ENCODE data around the gene LCORL. TPM values are rescaled to one million over a fixed set of nuclear protein-coding genes. Genes with fewer than 3 reads are reported as not detected.
A peak's percentile ranks its signal among the peaks of the same experiment; 100 is the strongest.
"Not testable (repeated sequence)": the region's sequence is repeated elsewhere in the genome, so short reads cannot be mapped to it uniquely, and the experiment has no call there.

The LCORL gene
- total RNA-seq, 1 donor from 2014 or later, result 7.4 TPM

DNA sequence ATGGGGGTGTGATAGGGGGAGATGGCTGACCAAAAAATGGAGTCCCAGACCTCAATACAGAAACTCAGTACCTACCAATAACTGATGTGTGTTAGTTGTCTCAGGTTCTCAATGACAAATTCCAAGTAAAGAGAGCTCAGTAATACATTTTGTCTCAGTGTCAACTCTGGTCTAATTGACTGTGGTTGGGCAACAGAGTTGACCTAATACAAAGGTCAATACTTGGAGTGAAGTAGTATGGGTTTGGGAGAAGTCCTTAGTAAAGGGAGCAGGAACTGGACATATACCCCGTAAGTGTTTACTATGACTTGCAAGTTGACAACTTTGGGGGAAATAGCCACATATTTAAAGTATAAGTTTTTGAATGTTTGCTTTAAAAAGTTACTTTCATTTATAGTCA lies 20.5 kb upstream of the LCORL start:
- H3K4me3 ChIP-seq (ENCODE audit: low read depth, low read length), result no peak overlapping the region
- no peak for FAIRE-seq
- TF ChIP-seq, protein P1, sequence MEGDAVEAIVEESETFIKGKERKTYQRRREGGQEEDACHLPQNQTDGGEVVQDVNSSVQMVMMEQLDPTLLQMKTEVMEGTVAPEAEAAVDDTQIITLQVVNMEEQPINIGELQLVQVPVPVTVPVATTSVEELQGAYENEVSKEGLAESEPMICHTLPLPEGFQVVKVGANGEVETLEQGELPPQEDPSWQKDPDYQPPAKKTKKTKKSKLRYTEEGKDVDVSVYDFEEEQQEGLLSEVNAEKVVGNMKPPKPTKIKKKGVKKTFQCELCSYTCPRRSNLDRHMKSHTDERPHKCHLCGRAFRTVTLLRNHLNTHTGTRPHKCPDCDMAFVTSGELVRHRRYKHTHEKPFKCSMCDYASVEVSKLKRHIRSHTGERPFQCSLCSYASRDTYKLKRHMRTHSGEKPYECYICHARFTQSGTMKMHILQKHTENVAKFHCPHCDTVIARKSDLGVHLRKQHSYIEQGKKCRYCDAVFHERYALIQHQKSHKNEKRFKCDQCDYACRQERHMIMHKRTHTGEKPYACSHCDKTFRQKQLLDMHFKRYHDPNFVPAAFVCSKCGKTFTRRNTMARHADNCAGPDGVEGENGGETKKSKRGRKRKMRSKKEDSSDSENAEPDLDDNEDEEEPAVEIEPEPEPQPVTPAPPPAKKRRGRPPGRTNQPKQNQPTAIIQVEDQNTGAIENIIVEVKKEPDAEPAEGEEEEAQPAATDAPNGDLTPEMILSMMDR (IDR thresholded peaks at IDR 0.05; ENCODE audit: insufficient read depth, low read length, severe bottlenecking), result no peak

DNA sequence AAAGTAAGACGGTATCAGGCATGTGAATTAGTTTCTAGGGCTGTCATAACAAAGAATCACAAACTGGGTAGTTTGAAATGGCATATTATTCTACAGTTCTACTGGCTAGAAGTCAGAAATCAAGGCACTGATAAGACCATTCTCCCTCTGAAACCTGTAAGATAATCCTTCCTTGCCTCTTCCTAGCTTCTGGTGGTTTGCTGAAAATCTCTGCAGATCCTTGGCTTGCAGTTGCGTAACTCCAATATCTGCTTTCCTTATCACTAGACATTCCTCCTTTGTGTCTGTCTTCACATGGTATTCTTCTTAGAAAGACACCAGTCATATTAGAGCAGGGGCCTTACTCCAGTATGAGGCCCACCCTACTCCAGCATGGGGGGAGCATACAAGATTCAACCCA lies 19.6 kb upstream of the LCORL start:
- DNase-seq (ENCODE audit: low read depth) (no peak), FAIRE-seq (no peak)
- TF ChIP-seq, protein P1 (IDR thresholded peaks at IDR 0.05; ENCODE audit: insufficient read depth, low read length, severe bottlenecking), result no peak
- Histone ChIP-seq H3K27me3 (ENCODE audit: control insufficient read depth, insufficient read depth, low read length) (no peaks in the 10 kb centered on the region), H3K36me3 (ENCODE audit: control insufficient read depth, insufficient read depth, low read length) (no peaks in the 10 kb centered on the region), H3K4me3 (ENCODE audit: low read depth, low read length) (no peak overlapping the region)

More for the DNA sequence above, 20.5 kb upstream of the LCORL start:
- H3K36me3 ChIP-seq (ENCODE audit: control insufficient read depth, insufficient read depth, low read length), result no peaks in the 10 kb centered on the region
- no peaks in the 10 kb centered on the region for H3K27me3 ChIP-seq (ENCODE audit: control insufficient read depth, insufficient read depth, low read length)
- DNase-seq (ENCODE audit: low read depth), result no peak

DNA sequence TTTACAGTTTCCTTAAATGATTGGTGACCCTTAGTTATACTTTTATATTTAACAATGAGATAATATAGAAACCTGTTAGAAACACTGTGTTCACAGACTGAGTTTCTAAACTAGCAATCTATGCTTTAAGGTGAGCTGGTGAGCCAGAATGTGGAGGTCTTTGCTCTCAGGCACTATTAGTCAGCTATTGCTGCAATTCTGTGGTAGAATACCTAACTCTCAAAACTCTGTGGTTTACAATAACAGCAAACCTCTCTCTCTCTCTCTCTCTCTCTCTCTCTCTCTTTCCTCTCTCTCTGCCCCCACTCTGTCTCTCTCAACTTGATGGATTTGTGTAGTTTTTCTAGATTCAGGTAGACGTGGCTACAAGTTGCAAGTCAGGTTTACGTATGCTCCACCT lies 17.6 kb upstream of the LCORL start:
- FAIRE-seq (no peak), DNase-seq (ENCODE audit: low read depth) (peak; percentile 44)
- H3K27me3 ChIP-seq (ENCODE audit: control insufficient read depth, insufficient read depth, low read length), result no peaks in the 10 kb centered on the region
- H3K36me3 ChIP-seq (ENCODE audit: control insufficient read depth, insufficient read depth, low read length), result no peaks in the 10 kb centered on the region
- no peak overlapping the region for H3K4me3 ChIP-seq (ENCODE audit: low read depth, low read length)
- TF ChIP-seq, protein P1 (IDR thresholded peaks at IDR 0.05; ENCODE audit: insufficient read depth, low read length, severe bottlenecking), result no peak

DNA sequence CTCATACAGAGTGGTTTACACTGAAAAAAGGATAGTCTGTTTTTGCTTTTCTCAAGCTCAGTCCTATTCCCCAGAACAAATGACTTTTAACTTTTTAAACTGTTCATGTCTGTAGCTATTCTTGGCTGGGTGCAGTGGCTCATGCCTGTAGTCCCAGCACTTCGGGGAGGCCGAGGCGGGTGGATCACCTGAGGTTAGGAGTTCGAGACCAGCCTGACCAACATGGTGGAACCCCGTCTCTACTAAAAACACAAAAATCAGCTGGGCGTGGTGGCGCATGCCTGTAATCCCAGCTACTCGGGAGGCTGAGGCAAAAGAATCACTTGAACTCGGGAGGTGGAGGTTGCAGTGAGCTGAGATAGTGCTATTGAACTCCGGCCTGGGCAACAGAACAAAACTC lies 14.8 kb upstream of the LCORL start:
- H3K36me3 ChIP-seq (ENCODE audit: control insufficient read depth, insufficient read depth, low read length); H3K4me3 ChIP-seq (ENCODE audit: low read depth, low read length); H3K27me3 ChIP-seq (ENCODE audit: control insufficient read depth, insufficient read depth, low read length); FAIRE-seq; DNase-seq (ENCODE audit: low read depth): not testable (repeated sequence)

DNA sequence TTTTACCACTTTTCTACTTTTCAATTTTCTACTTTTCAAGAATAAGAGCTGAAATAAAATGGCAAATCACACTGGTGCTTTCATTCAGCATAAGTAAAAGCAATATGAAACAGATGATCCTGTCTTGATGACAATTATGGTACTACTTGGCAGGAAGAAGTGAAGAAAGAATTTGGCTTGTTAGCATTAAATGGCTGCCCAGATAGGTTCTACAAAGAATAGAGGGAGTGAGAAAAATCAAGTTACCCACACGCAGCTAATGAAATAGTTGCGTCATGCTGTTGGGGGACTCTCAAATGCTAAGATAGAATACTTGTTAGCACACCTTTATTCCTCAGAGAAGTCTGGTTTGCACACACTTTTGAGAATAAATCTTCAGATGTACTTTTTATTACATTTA lies 12.5 kb upstream of the LCORL start:
- H3K4me3 ChIP-seq (ENCODE audit: low read depth, low read length), result no peak overlapping the region
- no peaks in the 10 kb centered on the region for H3K36me3 ChIP-seq (ENCODE audit: control insufficient read depth, insufficient read depth, low read length)
- TF ChIP-seq, protein P1 (IDR thresholded peaks at IDR 0.05; ENCODE audit: insufficient read depth, low read length, severe bottlenecking), result no peak
- FAIRE-seq (no peak), DNase-seq (ENCODE audit: low read depth) (no peak)
- H3K27me3 ChIP-seq (ENCODE audit: control insufficient read depth, insufficient read depth, low read length), result no peaks in the 10 kb centered on the region

DNA sequence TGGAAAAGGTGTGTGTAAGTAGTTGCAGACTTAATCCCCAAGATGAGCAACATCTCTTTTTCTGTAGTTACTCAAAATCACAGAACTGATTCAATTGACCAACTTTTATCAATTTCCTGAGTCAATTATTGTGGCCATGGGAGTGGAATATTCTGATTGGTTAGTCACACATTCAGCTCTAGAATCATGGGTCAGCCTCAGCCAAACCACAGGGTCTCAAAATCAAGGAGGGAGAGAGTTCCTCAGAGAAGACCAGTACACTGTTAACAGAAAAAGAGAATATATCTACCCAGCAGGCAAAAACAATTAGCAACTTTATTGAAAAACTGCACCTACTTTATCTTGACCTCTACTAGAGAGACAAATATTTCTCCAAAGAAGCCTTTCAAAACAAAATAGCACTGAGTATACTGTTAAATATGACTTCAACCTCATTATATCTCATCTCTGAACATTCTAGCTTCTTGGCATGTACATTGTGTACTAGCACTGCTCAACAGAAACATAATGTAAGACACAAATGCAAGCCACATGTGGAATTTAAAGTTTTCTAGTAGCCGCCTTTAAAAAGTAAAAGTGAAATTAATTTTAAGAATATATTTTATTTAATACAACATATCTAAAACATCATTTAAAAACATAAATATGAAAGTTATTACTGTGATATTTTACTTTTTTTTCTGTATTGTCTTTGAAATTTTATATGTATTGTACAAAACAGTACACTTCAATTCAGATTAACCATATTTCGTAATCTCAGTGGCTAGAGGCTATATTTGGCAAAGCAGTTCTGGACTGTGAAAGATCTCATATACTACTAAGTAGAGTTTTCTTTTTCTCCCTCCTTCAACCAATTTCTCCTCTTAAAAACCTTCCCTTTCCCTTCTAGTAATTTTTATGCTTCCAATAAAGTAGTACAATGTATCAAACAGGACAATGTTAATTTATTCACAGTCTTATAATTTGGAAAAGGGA lies 11.8 kb upstream of the LCORL start:
- Histone ChIP-seq H3K4me3 (ENCODE audit: low read depth, low read length) (no peak overlapping the region), H3K27me3 (ENCODE audit: control insufficient read depth, insufficient read depth, low read length) (no peaks in the 10 kb centered on the region), H3K36me3 (ENCODE audit: control insufficient read depth, insufficient read depth, low read length) (no peaks in the 10 kb centered on the region)
- DNase-seq (ENCODE audit: low read depth), result peak; percentile 35
- FAIRE-seq, result no peak
- TF ChIP-seq, protein P1 (IDR thresholded peaks at IDR 0.05; ENCODE audit: insufficient read depth, low read length, severe bottlenecking), result no peak

All from bronchial epithelial cell (primary cell).